ENCODE measurements around the gene RS1.

DNA sequence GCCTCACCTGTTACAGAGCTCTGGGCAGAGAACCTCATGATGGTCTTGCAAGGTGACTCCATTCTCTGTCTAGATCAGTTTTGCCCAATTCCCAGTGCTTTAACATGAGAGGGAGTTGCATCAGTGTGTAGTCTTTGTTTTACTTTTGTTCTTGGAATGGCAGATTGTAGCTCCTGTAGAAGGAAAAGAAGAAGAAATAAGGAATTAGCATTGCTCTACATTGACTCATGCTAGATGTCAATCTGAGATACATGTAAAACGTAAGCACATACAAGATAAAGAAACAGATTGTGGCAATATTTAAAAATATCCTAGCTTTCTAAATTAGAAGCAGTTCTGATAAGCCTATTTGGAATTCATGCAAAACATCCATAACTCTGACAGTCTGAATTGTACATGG lies 19.5 kb upstream of the RS1 start:
- TF ChIP-seq, protein P1, sequence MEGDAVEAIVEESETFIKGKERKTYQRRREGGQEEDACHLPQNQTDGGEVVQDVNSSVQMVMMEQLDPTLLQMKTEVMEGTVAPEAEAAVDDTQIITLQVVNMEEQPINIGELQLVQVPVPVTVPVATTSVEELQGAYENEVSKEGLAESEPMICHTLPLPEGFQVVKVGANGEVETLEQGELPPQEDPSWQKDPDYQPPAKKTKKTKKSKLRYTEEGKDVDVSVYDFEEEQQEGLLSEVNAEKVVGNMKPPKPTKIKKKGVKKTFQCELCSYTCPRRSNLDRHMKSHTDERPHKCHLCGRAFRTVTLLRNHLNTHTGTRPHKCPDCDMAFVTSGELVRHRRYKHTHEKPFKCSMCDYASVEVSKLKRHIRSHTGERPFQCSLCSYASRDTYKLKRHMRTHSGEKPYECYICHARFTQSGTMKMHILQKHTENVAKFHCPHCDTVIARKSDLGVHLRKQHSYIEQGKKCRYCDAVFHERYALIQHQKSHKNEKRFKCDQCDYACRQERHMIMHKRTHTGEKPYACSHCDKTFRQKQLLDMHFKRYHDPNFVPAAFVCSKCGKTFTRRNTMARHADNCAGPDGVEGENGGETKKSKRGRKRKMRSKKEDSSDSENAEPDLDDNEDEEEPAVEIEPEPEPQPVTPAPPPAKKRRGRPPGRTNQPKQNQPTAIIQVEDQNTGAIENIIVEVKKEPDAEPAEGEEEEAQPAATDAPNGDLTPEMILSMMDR (IDR thresholded peaks at IDR 0.05), result no peak
- TF ChIP-seq POLR2A (IDR thresholded peaks at IDR 0.05), result no peak

All from right lobe of liver (tissue), 4 donors.